NCI-H526 (cell line): ENCODE measurements around the gene PCSK5.
A peak's percentile ranks its signal among the peaks of the same experiment; 100 is the strongest.
"Not testable (repeated sequence)": the region's sequence is repeated elsewhere in the genome, so short reads cannot be mapped to it uniquely, and the experiment has no call there.

ENCODE experiments used
- DNase-seq, 2 experiments: peaks; one replicate each; lab custom pipeline; 2025; lab: John Stamatoyannopoulos, UW

Gene PCSK5

DNA sequence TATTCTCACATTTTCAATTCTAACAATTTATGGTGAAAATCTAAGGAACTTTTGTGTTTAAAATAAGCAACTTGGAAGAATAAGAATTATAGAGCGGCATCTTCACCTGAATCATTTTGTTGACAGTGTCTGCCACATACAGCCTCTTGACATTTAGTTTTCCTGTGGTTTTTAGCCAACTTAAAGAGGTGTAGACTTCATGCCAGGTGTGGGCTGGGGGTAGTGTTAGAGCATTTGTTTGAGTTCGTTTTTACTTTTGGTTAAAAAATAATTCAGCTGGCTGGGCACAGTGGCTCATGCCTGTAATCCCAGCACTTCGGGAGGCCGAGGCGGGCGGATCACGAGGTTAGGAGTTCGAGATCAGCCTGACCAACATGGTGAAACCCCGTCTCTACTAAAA is 72.8 kb downstream of the PCSK5 start:
- not testable (repeated sequence) for DNase-seq

DNA sequence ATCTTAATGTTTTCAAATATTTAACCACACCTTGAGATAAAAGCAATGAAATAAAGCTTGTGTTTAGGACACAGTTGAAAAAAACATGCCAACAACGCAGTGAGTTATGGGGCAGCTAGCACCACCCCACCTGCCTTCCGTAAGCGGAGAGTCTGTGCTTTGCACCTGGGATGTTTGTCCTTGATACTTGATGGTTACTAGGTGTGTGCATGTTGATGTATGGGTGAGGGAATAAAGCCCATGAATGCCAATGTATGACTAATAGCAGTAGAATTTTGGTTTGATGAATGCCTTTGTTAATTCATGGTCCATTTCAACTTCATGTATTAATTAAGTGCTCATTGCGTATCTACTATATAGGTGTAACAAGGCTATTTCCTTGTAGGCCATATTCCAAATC is 74.0 kb downstream of the PCSK5 start:
- DNase-seq: no peak

DNA sequence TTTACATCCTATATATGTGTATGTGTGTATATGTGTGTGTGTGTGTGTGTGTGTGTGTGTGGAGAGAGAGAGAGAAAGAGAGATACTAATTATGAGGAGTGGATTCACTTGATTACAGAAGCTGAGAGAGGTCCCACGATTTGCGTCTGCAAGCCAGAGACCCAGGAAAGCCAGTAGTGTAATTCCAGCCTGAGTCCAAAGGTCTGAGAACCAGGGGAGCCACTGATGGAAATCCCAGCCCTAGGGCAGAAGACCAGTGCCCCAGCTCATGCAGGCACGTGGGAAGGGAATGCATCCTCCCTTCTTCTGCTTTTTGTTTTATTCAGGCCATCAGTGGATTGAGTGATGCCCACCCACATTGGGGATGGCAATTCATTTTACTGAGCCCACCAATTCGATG is 74.8 kb downstream of the PCSK5 start:
- DNase-seq: no peak

DNA sequence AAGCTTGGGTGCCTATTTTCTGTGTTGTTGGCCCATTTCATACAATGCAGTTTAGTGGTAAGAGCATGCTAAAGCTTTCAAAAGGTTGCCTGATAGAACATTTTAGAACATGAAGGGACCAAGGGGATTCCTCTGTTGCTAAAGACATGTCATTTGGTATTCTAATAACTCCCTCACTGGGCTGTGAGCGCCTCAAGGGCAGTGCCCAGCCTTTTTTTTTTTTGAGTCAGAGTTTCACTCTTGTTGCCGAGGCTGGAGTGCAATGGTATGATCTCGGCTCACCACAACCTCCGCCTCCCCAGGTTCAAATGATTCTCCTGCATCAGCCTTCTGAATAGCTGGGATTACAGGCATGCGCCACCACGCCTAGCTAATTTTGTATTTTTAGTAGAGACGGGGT is 77.1 kb downstream of the PCSK5 start:
- DNase-seq: no peak

DNA sequence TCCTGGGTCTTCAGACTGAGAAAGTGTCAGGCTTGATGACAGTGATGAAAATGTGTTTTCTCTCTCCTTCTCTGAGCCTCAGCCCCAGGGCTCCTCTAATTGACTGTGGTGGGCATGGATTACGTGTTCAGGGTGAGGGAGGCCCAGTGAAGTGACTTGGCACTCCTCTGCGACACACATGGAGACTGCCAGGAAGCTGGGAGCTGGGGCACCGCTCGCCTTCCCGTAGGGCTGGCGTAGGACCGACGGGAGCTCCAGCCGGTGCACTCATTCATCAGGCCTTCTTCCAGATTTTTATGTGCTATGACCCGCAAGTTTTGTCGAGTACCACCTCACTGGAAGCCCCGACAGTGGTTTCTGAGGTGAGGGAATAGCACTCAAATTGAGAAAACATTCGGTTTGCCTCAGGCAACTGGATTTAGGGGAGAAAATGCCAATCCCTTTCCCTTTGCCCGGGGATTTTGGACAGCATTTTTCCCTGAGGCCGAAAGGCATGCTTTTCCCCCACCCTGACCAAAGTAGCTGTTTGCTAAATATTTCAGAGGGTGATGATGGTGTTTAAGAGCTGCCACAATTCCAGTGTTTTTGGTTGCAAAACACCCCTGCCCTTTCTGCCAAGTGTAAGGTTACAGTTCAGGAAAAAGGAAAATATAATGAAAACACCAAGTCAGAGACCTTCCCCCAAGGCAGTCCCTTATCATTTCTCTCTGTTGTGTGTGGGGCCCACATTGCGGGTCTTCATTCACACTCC is 83.7 kb downstream of the PCSK5 start:
- DNase-seq: peak in 1 of 2 experiments; percentile 43

DNA sequence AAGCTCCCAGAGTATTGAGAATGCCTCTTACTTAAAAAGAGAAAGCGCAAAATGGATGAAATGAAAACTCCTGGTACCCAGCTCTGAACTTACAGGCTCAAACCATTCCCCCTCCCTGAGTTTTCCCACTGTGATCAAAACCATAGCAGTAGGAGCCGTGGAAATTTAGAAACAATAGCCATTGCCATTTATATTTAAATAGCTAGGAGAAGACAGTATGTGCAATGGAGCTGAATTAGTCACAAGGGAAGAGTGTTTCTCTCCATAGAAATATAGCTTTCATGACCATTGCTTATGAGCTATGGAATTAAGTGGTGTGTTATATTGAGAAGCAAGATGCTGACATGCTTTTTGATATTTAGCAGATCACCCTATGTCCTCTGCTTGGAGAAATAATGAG is 84.6 kb downstream of the PCSK5 start:
- DNase-seq: no peak

DNA sequence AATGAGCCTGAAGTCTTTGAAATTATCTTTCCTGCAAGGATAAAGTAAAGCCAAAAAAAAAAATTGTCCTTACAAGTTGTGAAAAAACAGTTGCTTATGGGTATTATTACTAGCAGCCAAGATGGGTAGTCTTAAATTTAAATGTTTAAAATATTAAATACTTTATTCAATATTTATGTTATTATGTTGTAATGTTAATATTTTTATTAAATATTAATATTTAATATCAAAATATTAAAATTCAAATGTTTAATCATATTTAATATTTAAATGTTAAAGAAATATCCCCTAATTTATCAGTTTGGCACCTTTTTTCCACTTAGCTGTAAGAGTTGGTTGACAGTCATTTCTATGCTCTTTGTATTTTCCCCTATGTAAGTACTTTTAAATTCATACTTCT is 86.1 kb downstream of the PCSK5 start:
- DNase-seq: no peak

DNA sequence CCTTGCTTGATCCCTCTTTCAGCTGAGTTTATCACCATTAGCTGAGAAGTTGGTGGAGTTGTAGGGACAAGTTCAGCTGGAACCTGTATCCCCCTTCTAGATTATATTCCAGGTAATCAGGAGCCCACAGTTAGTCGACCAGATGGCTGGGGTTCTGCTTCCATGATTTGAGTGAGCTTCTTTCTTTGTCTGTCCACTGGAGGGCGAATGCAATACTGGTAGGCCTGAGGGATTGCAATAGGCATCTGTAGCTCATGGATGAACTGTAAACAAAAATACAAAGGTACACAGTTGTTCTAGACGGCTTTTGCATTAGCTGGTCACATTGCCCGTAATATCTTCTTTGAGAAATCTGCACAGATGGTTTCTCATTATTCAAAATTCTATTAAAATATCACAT is 88.9 kb downstream of the PCSK5 start:
- DNase-seq: peak; percentile 35 to 41

DNA sequence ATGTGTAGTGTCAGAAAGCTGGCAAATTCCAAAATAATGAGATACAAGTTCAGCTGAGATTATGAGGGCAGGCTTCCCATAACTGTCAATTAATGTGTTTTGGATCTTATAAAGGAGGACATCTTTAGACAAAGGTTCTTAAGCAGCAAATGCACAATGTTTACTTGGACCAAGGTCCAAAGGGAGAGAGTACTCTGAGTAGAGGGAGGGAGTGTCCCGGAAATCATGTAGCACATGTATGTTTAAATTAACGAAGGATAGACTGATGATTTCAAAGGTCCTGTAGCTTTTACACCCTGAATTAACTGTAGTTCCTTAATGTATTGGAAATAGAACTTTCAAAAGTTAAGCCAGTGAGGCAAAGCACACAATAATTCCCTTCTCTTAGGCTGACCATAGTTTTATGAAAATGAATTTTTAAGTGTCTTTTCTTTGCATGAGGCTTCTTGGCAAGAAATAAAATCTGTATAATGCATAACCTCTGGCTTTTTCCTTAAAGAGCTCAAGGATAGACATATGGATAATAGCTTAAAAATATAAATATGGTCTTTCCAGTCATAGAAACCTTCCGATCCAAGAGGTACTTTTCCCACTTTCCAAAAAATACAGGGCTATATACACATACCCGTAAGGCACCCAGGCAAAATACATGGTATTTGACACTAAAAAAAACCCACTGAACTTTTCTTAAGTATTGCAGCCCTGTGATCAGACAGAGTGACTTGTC is 93.0 kb downstream of the PCSK5 start:
- DNase-seq: no peak

DNA sequence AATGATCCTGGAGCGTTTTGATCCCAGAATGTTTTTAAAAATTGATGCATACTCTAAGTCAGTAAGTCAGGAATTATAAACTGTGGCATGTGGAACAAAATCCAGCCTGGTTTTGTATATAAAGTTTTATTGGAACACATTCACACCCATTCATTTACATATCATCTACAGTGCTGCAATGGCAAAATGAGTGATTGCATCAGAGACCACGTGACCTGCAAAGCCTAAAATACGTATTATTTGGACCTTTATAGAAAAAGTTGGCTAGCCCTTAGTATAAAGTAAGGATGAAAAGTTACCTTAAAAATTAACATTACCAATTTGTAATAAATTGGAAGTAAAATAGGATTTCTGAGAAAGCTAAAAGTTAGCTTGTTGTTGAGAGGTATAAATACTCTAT is 95.0 kb downstream of the PCSK5 start:
- DNase-seq: no peak

DNA sequence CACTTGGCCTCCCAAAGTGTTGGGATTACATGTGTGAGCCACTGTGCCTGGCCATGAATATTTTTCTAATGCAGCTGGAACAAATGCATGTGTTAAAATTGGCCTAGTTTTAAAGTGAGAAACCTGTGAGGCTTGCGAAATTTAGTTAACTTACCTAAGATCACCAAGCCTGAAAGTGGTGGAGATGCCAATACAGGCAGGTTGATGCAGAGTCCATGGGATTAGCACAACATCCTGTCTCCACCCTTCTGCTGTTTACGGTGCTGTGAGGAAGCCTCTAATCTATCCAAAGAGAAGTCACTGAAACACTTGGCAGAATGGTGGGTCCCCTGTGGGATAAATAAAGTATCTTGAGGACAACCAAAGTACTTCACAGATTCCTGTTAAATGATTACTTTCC is 98.2 kb downstream of the PCSK5 start:
- no peak for DNase-seq

DNA sequence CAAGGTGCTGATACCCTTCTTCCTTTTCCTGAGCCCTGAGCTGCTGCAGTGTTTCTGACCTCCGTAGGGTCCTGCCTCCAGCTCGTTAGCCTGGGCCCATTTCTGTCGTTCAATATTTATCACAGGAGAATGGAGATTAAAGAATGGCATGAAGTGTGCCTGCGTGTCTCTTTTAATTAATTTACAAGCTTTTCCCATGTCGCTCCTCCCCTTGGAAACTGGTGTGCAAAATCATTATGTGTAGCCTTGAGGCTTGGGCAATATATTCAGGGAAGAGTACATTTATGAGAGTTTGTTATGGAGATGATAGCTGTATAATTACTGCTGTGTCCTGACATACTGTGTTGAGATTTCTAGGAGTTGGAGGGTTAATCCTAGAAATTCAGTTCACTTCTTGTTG is 99.7 kb downstream of the PCSK5 start:
- DNase-seq: no peak

DNA sequence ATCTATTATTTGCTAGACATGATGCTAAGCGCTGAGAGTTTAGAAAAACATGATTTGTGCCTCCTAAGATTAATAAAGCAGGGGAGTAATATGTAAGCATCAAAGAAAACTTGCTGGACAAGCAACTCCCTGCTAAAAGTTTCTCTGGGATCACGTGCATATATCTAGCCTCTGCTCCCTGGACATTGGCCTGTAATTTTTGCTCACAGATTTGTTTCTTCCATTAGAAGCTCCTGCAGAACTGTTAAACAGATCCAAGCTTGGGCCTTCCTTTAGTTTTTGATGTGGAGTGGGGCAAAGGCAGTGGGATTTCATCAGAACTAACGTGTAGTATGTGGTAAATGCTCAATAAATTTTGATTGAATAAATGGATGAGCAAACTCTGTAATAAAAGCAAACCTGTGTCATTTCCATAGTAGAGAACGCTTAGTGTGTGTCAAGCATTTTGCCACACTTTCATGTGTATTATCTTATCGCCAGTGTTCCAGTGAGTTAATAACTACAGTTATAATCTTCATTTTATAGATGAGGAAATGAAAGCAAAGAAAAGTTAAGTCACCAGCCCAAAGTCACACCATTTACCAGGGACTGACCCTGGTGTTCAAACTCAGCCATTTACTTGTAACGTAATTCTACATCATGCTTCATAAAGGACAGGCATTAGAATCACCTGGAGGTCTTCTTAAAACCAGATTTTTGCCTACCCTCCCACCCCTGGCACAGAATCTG is 100.3 kb downstream of the PCSK5 start:
- DNase-seq: no peak

DNA sequence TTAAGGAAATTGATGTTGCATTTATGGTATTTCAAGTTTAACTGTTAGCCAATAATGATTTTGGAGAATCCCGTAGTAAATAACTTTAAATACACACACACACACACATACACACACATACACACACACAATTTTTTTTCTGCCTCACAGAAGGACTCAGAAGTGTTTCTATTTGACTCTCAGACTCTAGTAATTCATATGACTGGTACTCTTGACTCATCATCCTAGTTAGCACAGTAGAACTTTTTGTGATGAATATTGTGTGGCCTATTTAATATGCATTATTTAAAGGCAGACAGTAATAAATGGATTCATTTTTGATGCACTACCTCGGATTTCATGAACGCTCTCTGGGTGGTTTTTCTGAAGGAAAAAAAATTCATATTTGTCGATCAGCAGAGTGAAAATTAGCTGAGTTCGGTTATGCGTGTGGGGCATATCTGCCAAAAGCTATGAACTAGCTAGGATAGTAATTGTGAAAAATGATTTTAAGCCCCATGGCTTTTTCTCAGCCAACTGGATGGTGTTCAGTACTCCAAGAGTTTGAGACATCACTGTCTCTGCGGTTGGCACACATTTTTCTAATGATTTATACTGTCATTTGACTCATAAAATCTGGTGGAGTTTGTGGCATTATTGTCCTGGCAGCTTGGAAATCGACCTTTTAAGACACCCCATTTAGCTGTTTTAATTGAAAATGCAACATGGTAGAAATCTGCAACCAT is 102.2 kb downstream of the PCSK5 start:
- DNase-seq: no peak

DNA sequence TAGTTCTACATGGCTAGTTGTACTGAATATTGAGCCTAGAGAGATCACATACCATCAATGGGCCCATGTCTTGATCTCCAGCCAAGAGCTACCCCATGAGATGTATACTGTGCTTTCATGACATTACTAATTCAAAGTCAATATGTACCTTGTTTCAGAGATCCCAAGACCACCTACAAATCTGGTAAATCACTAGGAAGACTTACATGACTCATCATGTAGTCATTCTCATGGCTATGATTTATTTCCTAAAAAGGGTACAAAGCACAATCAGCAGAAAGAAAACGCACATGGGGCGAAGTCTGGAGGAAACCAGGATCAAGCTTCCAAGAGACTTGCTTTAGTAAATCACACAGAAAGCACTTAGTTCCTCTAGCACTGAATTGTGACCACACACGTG is 103.0 kb downstream of the PCSK5 start:
- DNase-seq: no peak

DNA sequence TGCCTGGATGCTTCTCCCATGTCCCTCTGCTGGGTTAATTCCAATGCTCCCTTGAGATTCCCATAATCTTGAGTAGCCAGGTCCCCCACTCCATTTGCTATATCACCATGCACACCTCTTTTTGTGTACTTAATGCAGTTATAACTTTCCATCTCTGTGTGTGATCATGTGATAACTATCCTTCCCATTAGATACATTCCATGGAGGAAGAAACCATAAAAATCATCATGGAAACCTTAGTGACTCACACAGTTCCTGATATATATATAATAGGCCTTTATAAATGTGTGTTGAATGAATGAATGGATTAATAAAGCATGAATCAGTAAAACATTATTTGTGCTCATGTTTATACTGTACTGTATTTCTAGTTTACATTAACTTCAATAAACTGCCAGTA is 104.6 kb downstream of the PCSK5 start:
- DNase-seq: no peak

DNA sequence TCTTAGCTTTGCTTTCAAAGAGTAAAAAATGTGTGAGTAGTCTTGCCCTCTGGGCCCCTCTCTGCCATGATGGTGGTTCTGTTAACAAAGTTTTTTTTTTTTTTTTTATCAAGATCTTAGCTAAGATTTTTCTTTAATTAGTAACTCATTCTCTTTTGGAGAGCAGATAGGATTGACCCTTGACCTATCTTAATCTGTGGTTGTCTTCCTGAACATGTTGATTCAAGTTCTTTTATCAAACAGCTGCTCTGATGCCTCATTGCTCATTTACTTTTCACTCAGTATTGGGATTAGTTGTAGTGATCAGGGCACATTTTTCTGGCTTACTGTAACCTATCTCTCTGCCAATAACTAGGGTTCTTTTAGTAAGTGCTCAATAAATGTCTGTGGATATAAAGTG is 106.3 kb downstream of the PCSK5 start:
- DNase-seq: no peak

DNA sequence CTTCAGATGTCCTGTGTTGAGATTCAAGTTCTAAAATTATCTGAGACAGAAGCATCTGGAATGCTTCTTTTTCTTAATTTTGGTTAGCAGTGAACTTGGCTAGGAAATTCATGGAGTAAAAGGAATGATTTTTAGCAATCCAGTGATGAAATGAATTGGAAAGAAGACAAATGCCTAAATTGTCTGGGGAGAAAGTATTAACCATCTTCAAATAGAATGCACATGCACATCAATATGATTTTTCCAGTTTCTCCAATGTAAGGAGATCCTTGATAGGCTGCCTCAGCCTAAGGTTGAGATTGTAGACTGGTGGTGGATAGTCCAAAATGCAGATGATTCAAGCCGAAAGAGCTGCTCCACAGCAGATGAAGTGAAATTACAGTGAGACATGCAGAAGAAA is 106.7 kb downstream of the PCSK5 start:
- DNase-seq: no peak

DNA sequence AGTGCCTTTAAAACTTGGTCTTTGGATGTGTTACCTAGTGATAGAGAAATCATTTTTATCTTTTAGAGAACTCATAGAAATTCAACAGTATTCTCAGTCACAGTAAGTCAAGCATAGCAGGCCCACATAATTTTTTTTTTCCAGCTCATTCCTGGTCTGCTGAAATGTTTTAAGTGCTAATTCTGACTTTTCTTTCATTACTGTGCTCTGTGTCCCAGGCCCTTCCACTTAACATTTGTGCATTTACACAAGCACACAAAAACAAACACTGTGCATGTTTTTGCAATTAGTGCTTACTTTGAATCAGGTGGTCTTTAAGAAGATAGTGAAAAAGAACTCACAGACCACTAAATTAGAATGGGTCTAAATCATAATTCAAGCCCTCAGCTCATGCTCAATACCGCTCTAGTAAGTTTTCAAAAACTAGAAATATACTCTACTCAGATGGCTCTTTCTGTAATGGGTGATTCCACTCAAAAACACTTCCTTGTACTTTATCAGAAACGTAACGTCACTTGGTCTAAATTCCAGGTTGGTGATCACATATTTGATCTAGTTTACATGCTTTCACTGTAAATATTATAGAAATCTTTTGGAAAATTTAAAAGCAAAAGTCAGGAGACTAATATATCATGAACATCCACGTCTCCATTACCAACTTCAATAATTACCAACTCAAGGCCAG is 107.8 kb downstream of the PCSK5 start:
- DNase-seq: no peak

DNA sequence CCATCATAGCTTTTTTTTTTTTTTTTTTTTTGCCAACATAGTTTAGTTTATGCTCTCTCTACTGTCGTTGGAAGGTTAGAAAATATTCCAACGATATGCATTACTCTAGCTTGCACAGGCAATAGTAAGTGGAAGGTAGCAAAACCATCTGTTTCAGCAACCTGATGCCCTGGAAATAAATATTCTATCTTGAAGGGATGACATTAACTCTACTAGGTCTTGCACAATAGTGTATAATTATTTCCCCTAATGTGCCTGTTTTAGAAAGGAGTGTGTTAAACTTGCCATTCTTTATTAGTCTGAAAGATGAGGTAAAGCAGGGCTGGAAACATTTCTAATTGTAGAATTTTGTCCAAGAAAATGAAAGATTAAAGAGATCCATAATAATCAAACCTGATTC is 111.0 kb downstream of the PCSK5 start:
- no peak for DNase-seq

DNA sequence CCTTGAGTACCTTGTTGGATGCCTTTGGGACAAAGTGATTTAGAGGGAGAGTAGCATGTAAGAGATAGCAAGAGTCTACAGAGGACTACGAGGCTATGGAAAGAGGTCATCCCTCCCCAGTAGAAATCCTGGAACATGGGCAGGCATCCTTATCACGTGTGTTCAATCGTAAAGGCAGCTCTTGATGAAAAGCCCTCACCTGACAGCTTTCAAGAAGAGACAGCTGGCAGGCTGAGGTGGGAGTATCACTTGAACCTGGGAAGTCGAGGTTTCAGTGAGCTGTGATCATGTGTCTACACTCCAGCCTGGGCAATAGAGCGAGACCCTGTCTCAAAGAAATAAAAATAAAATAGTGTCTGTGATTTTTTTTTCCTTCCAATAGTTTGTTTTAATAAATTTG is 112.6 kb downstream of the PCSK5 start:
- DNase-seq: no peak

DNA sequence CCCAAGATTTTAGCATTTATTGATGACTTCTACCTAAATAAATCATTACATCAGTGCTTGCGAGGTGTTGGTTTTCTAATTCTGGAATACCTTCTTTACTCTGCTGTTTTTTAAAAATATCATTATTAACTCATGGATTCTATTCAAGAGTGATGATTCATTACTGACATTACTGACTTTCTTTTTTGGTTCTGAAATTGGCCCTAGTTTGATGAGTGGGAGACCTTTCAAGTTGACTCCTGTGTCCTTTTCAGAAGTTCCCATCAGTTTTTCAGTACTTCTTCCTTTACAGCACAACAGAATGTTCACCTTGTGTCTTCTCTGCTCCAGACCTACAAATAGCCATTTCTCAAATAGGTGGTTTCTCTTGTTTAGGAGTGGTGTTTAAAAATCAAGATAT is 114.1 kb downstream of the PCSK5 start:
- DNase-seq: no peak
